Endodermal cell (in vitro differentiated cells): Measurements from ENCODE around the gene ABHD16A. TPM values are rescaled to one million over a fixed set of nuclear protein-coding genes. Genes with fewer than 3 reads are reported as not detected.

ENCODE experiments used
- DNase-seq: peaks from one replicate; pipeline ENCODE4 v3.0.0-alpha.2; 2017
- H3K27ac ChIP-seq: 2 replicates; pipeline ENCODE4 v1.5.1; 2013; ENCODE audit warnings: mild to moderate bottlenecking, low read depth, low read length, moderate library complexity
- H3K27me3 ChIP-seq: 2 replicates; pipeline ENCODE4 v1.6.1; 2013; ENCODE audit warnings: mild to moderate bottlenecking, low read length, moderate library complexity; ENCODE audit not compliant: insufficient read depth, control insufficient read depth, poor library complexity, severe bottlenecking
- H3K36me3 ChIP-seq: 2 replicates; pipeline ENCODE4 v1.7.0; 2013; ENCODE audit warnings: mild to moderate bottlenecking, low read length, moderate library complexity; ENCODE audit not compliant: control insufficient read depth, insufficient read depth
- H3K4me1 ChIP-seq: one replicate; pipeline ENCODE4 v1.7.0; 2013; ENCODE audit warnings: low read length; ENCODE audit not compliant: control insufficient read depth, insufficient read depth
- H3K4me3 ChIP-seq: 2 replicates; pipeline ENCODE4 v1.5.1; 2013; ENCODE audit warnings: mild to moderate bottlenecking, low read length, moderate library complexity
- H3K9ac ChIP-seq: 2 replicates; pipeline ENCODE4 v1.6.1; 2013; ENCODE audit warnings: mild to moderate bottlenecking, low read length, moderate library complexity; ENCODE audit not compliant: poor library complexity, severe bottlenecking; ENCODE audit errors: extremely low read depth
- H3K9me3 ChIP-seq: 2 replicates; pipeline ENCODE4 v1.6.1; 2013; ENCODE audit warnings: mild to moderate bottlenecking, low read length, moderate library complexity; ENCODE audit not compliant: control insufficient read depth
- H3K27ac Mint-ChIP-seq: 2 replicates; pipeline ENCODE4 v1.8.0; 2020; ENCODE audit warnings: mixed read lengths
- H3K27me3 Mint-ChIP-seq: 2 replicates; pipeline ENCODE4 v1.8.0; 2021; ENCODE audit warnings: mild to moderate bottlenecking, mixed read lengths; ENCODE audit not compliant: insufficient read depth
- H3K36me3 Mint-ChIP-seq: 2 replicates; pipeline ENCODE4 v1.8.0; 2020; ENCODE audit warnings: low read depth, mixed read lengths
- H3K4me1 Mint-ChIP-seq: 2 replicates; pipeline ENCODE4 v1.8.0; 2020; ENCODE audit warnings: mixed read lengths
- H3K4me3 Mint-ChIP-seq: 2 replicates; pipeline ENCODE4 v1.8.0; 2020; ENCODE audit warnings: mild to moderate bottlenecking, moderate library complexity, mixed read lengths
- H3K9me3 Mint-ChIP-seq: 2 replicates; pipeline ENCODE4 v1.8.0; 2020; ENCODE audit warnings: mild to moderate bottlenecking, mixed read lengths
- CTCF ChIP-seq: fragments of 200-600 bp; sonication (generic); conservative IDR thresholded peaks from 2 replicates; pipeline ENCODE4 v1.5.0; 2021; ENCODE audit warnings: antibody characterized with exemption, mild to moderate bottlenecking
- WGBS, 2 experiments: methylation state at CpG; one replicate each; pipeline versions ENCODE4 v1.1.5 to v1.1.7; 2013; ENCODE audit warnings: missing lambda C conversion rate in 2 of 2, mixed read lengths in 1 of 2; ENCODE audit not compliant: insufficient coverage in 1 of 2, insufficient read length in 1 of 2; 5-methylcytosine and 5-hydroxymethylcytosine counted together
- total RNA-seq, 2 donors: library from RNA; stranded (reverse); fragmentation: NEBNext Ultra II Directional in 1 of 2; extraction: Animal tissue kit (Norgen Biotek cat#: 25700) in 1 of 2; gene quantifications; 2 replicates in 1 of 2; 3 replicates in 1 of 2; pipeline ENCODE4 v1.2.1, GENCODE V29; 2021

The ABHD16A gene
- total RNA-seq, 2 donors from 2014 or later = 38.3 to 59.5 TPM

- no peak for TF ChIP-seq CTCF
- no peaks in the 10 kb centered on the region for H3K27me3 Mint-ChIP-seq
- Histone ChIP-seq H3K36me3 (peaks cover 68% of the 10 kb centered on the region), H3K4me3 (no peak overlapping the region), H3K9ac (no peak overlapping the region), H3K4me1 (peaks cover 13% of the 10 kb centered on the region), H3K9me3 (no peaks in the 10 kb centered on the region), H3K27me3 (no peaks in the 10 kb centered on the region), H3K27ac (no peak overlapping the region)
- H3K27ac Mint-ChIP-seq = no peak overlapping the region
- 92 to 96% methylated on average over 7 to 9 of the region's 9 CpGs for WGBS, 2 experiments
- H3K4me1 Mint-ChIP-seq = peaks cover 12% of the 10 kb centered on the region
- H3K36me3 Mint-ChIP-seq = peaks cover 69% of the 10 kb centered on the region
- no peaks in the 10 kb centered on the region for H3K9me3 Mint-ChIP-seq
- DNase-seq = no peak
- no peak overlapping the region for H3K4me3 Mint-ChIP-seq
Observed at GRCh38 chr6:31692886-31693285, 10.2 kb downstream of the ABHD16A start.

- no peak overlapping the region for H3K9ac ChIP-seq
- H3K4me3 ChIP-seq = no peak overlapping the region
- Mint-ChIP-seq H3K9me3 (no peaks in the 10 kb centered on the region), H3K4me1 (peaks cover 15% of the 10 kb centered on the region), H3K36me3 (peaks cover 69% of the 10 kb centered on the region), H3K27me3 (no peaks in the 10 kb centered on the region), H3K27ac (no peak overlapping the region), H3K4me3 (no peak overlapping the region)
- peaks cover 70% of the 10 kb centered on the region for H3K36me3 ChIP-seq
- peaks cover 13% of the 10 kb centered on the region for H3K4me1 ChIP-seq
- no peak for DNase-seq
- no peaks in the 10 kb centered on the region for H3K9me3 ChIP-seq
- WGBS, 2 experiments = 95 to 98% methylated on average over 3 to 4 of the region's 4 CpGs
- TF ChIP-seq CTCF = no peak
- H3K27me3 ChIP-seq = no peaks in the 10 kb centered on the region
- H3K27ac ChIP-seq = no peak overlapping the region
Observed at GRCh38 chr6:31692353-31692752, 10.8 kb downstream of the ABHD16A start.

- H3K9ac ChIP-seq = no peak overlapping the region
- H3K36me3 ChIP-seq = peaks cover 74% of the 10 kb centered on the region
- Mint-ChIP-seq H3K27me3 (no peaks in the 10 kb centered on the region), H3K36me3 (peaks cover 68% of the 10 kb centered on the region), H3K4me1 (peaks cover 15% of the 10 kb centered on the region), H3K9me3 (no peaks in the 10 kb centered on the region), H3K27ac (peak overlapping the region; percentile 55), H3K4me3 (no peak overlapping the region)
- WGBS, 2 experiments = 97 to 100% methylated on average over 4 to 12 of the region's 12 CpGs
- H3K9me3 ChIP-seq = no peaks in the 10 kb centered on the region
- no peak overlapping the region for H3K27ac ChIP-seq
- no peak for DNase-seq
- H3K4me1 ChIP-seq = peaks cover 13% of the 10 kb centered on the region
- no peak overlapping the region for H3K4me3 ChIP-seq
- H3K27me3 ChIP-seq = no peaks in the 10 kb centered on the region
- TF ChIP-seq CTCF = no peak
Observed at GRCh38 chr6:31691564-31692108, 11.5 kb downstream of the ABHD16A start.
